Chondrocyte (in vitro differentiated cells): ENCODE results near the gene TMPRSS12. TPM values are rescaled to one million over a fixed set of nuclear protein-coding genes. Genes with fewer than 3 reads are reported as not detected.
A peak's percentile ranks its signal among the peaks of the same experiment; 100 is the strongest.
"Not testable (repeated sequence)": the region's sequence is repeated elsewhere in the genome, so short reads cannot be mapped to it uniquely, and the experiment has no call there.

Experiments
- DNase-seq: peaks from one replicate; pipeline ENCODE4 v3.0.0; 2021; ENCODE audit warnings: mixed read lengths, low spot score
- H3K27ac Mint-ChIP-seq: one replicate; pipeline ENCODE4 v1.8.0; 2021; ENCODE audit warnings: mild to moderate bottlenecking, moderate library complexity, mixed read lengths; ENCODE audit not compliant: unreplicated experiment
- H3K27me3 Mint-ChIP-seq: 2 replicates; pipeline ENCODE4 v1.8.0; 2021; ENCODE audit warnings: low read depth, mixed read lengths
- H3K36me3 Mint-ChIP-seq: 2 replicates; pipeline ENCODE4 v1.8.0; 2021; ENCODE audit warnings: low read depth, mixed read lengths
- H3K4me1 Mint-ChIP-seq: 2 replicates; pipeline ENCODE4 v1.8.0; 2021; ENCODE audit warnings: low read depth, mild to moderate bottlenecking, mixed read lengths
- H3K4me3 Mint-ChIP-seq: one replicate; pipeline ENCODE4 v1.8.0; 2021; ENCODE audit warnings: mild to moderate bottlenecking, moderate library complexity, mixed read lengths; ENCODE audit not compliant: unreplicated experiment
- H3K9me3 Mint-ChIP-seq: 2 replicates; pipeline ENCODE4 v1.8.0; 2021; ENCODE audit warnings: low read depth, mixed read lengths
- CTCF ChIP-seq: fragments of 200-600 bp; sonication (generic); IDR thresholded peaks from 2 replicates; pipeline ENCODE4 v1.5.0; 2021; ENCODE audit warnings: antibody characterized with exemption, mild to moderate bottlenecking, moderate library complexity
- total RNA-seq: library from RNA; stranded (reverse); gene quantifications from 3 replicates; pipeline ENCODE4 v1.2.1, GENCODE V29; 2021

Gene TMPRSS12
- total RNA-seq, 1 donor from 2014 or later = not detected

GRCh38 chr12:50820177-50820576 is 22.5 kb upstream of the TMPRSS12 start:
- peaks cover 13% of the 10 kb centered on the region for H3K36me3 Mint-ChIP-seq
- H3K9me3 Mint-ChIP-seq = no peaks in the 10 kb centered on the region
- no peaks in the 10 kb centered on the region for H3K27me3 Mint-ChIP-seq
- TF ChIP-seq CTCF = no peak
- peaks cover 16% of the 10 kb centered on the region for H3K4me1 Mint-ChIP-seq
- no peak overlapping the region for H3K4me3 Mint-ChIP-seq
- H3K27ac Mint-ChIP-seq = no peak overlapping the region
- DNase-seq = no peak

- peaks cover 4% of the 10 kb centered on the region for H3K36me3 Mint-ChIP-seq
- no peak for TF ChIP-seq CTCF
- H3K27me3 Mint-ChIP-seq = no peaks in the 10 kb centered on the region
- no peak overlapping the region for H3K27ac Mint-ChIP-seq
- no peaks in the 10 kb centered on the region for H3K9me3 Mint-ChIP-seq
- no peak for DNase-seq
- peaks cover 20% of the 10 kb centered on the region for H3K4me1 Mint-ChIP-seq
- H3K4me3 Mint-ChIP-seq = no peak overlapping the region
These were observed 20.6 kb upstream of the TMPRSS12 start for GRCh38 chr12:50822082-50822481.

DNA sequence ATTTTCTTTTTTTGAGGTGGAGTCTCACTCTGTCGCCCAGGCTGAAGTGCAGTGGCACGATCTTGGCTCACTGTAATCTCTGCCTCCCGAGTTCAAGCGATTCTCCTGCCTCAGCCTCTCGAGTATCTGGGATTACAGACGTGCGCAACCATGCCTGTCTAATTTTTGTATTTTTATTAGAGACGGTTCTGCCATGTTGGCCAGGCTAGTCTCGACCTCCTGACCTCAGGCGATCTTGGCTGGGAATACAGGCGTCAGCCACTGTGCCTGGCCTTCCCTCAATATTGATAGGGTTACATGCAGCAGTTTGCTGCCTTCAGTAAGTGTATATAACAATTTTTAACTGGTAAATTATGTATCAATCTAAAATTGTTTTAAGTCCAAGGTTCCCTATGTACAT is 19.0 kb upstream of the TMPRSS12 start:
- DNase-seq, H3K36me3 Mint-ChIP-seq, H3K27me3 Mint-ChIP-seq, H3K9me3 Mint-ChIP-seq, H3K4me3 Mint-ChIP-seq, H3K27ac Mint-ChIP-seq: not testable (repeated sequence)
- peaks cover 19% of the 10 kb centered on the region for H3K4me1 Mint-ChIP-seq

DNA sequence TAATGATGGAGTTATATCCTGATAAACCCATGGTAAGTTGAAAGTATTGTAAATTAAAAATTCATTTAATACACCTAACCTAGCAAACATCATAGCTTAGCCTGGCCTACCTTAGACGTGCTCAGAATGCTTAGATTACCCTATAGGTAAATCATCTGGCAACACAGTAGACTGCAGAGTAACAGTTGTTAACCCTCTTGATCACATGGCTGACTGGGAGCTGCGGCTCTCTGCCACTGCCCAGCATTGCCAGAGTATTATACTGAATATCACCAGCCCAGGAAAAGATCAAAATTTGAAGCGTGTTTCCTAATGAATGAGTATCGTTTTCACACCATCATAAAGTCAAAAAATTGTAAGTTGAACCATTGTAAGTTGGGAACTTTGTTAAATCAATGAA is 17.8 kb upstream of the TMPRSS12 start:
- Mint-ChIP-seq H3K4me1 (peaks cover 8% of the 10 kb centered on the region), H3K4me3 (no peak overlapping the region), H3K27ac (peak overlapping the region; percentile 88), H3K27me3 (no peaks in the 10 kb centered on the region), H3K9me3 (no peaks in the 10 kb centered on the region), H3K36me3 (no peaks in the 10 kb centered on the region)
- DNase-seq = no peak
- TF ChIP-seq CTCF = no peak

DNA sequence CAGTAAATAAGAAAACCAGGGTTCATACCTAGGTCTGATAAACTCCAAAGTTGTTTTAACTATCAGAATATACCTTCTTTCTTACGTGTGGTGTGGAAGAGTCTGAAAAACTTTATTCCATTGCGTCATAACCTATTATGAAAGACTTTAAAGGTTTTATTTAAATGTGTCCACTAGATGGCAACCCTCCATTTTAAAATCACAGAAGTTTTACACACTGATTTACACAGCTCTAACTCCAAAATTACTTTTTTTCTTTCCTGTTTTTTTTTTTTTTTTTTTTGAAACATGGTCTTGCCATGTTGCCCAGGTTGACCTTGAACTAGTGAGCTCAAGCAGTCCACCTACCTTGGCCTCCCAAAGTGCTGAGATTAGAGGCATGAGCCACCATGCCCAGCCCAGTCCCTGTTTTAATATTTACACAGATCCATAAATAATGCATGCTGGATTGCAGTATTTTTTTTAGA is 17.3 kb upstream of the TMPRSS12 start:
- no peak overlapping the region for H3K4me3 Mint-ChIP-seq
- H3K4me1 Mint-ChIP-seq = peaks cover 8% of the 10 kb centered on the region
- no peaks in the 10 kb centered on the region for H3K27me3 Mint-ChIP-seq
- TF ChIP-seq CTCF = peak; percentile 87
- DNase-seq = no peak
- H3K27ac Mint-ChIP-seq = peak overlapping the region; percentile 88
- H3K36me3 Mint-ChIP-seq = no peaks in the 10 kb centered on the region
- no peaks in the 10 kb centered on the region for H3K9me3 Mint-ChIP-seq

DNA sequence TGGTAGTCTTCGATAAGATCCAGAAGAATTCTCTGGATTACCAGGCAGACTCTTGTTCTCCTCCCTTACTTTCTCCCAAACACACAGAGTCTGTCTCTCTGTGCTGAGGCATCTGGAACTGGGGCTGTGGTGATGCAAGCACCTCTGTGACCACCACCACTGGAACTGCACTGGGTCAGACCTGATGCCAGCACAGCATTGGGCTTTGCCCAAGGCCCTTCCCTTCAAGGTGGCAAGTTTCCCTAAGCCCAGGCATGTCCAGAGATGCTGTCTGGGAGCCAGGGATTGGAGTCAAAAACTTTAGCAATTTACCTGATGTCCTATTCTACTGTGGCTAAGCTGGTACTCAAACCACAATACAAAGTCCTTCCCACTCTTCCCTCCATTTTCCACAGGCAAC is 14.6 kb upstream of the TMPRSS12 start:
- no peak overlapping the region for H3K27ac Mint-ChIP-seq
- H3K4me1 Mint-ChIP-seq = peaks cover 8% of the 10 kb centered on the region
- H3K9me3 Mint-ChIP-seq = peaks cover 9% of the 10 kb centered on the region
- no peaks in the 10 kb centered on the region for H3K27me3 Mint-ChIP-seq
- no peak for DNase-seq
- H3K36me3 Mint-ChIP-seq = no peaks in the 10 kb centered on the region
- TF ChIP-seq CTCF = no peak
- no peak overlapping the region for H3K4me3 Mint-ChIP-seq
